CD4-positive, alpha-beta T cell treated with Interleukin-2 at 100 ng/mL for 4 hours (primary cell): ENCODE results near the gene GBP2.

Experiments used
- DNase-seq: peaks from one replicate; pipeline ENCODE4 v3.0.0-alpha.2; 2020; ENCODE audit warnings: low spot score

Gene GBP2

GRCh38 chr1:89064632-89065031, 61.3 kb downstream of the GBP2 start:
- no peak for DNase-seq

- no peak for DNase-seq
Measured at GRCh38 chr1:89063094-89063493, 62.8 kb downstream of the GBP2 start.

- no peak for DNase-seq
Measured at GRCh38 chr1:89060091-89060490, 65.8 kb downstream of the GBP2 start.
